Testis (tissue), 2 donors: ENCODE data around the gene CIP2A.

Source experiments
- CTCF ChIP-seq, 3 experiments: fragments of 450-650 bp in 2 of 3; fragments of 200-600 bp in 1 of 3; sonication (generic) in 1 of 3; IDR thresholded peaks; one replicate each; pipeline ENCODE4 v1.5.1; 2016 to 2019; ENCODE audit warnings: antibody characterized with exemption in 3 of 3, mild to moderate bottlenecking in 2 of 3, moderate library complexity in 1 of 3
- POLR2A ChIP-seq: fragments of 450-650 bp; IDR thresholded peaks from one replicate; pipeline ENCODE4 v1.6.1; 2017; ENCODE audit warnings: antibody characterized with exemption, mild to moderate bottlenecking, moderate library complexity

- TF ChIP-seq CTCF (IDR thresholded peaks at IDR 0.05) = no peak
- TF ChIP-seq POLR2A = no peak
Observed at GRCh38 chr3:108603691-108604090, 14.5 kb upstream of the CIP2A start.
